ENCODE measurements around the gene CERS5. TPM values are rescaled to one million over a fixed set of nuclear protein-coding genes. Genes with fewer than 3 reads are reported as not detected.

CERS5 gene
- total RNA-seq, 2 experiments from 2014 or later = 33.9 to 39.5 TPM

- TF ChIP-seq CTCF (IDR thresholded peaks at IDR 0.05) = no peak
- ATAC-seq (no peak), DNase-seq (no peak)
- H3K27me3 Mint-ChIP-seq = no peaks in the 10 kb centered on the region
- POLR2A ChIA-PET = interaction anchor here (0.9 kb wide), 1 partner anchor 10 kb away, joined by 3 read pairs; no protein-coding TSS in a partner anchor
- H3K36me3 Mint-ChIP-seq (ENCODE audit: low read depth) = peaks cover 25% of the 10 kb centered on the region
- intact Hi-C loops (cut with micrococcal nuclease) = no loop called here
- CTCF ChIA-PET = interaction anchor here (1.4 to 6.7 kb wide), 4 partner anchors 8 to 73 kb away, joined by 3 to 54 read pairs (median 18); partner anchors contain the start of gene COX14
- H3K4me3 Mint-ChIP-seq = no peak overlapping the region
- no peaks in the 10 kb centered on the region for H3K9me3 Mint-ChIP-seq
- peak overlapping the region; percentile 20 for H3K27ac Mint-ChIP-seq
- H3K4me1 Mint-ChIP-seq (ENCODE audit: low read depth) = no peaks in the 10 kb centered on the region
Measured at GRCh38 chr12:50102646-50103309, 64.4 kb downstream of the CERS5 start.

DNA sequence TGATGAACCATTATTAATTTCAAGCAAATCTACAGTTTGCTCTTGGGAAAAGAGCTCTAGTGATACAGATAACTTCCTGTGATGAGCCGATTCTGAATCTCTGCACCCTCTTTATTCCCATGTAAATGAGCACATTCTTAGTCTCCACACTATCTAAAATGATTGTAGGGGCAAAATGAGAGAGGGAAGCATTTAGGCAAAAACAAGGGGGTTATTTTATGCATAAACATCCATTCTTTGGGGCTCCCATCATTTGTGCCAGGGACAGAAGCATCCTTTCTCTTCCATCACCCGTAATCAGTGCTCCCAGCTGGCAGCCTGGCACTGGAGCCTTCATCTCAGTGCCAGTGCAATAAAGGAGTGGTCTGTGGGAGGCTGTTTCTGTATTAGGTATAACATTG, 65.0 kb downstream of the CERS5 start:
- no peak for TF ChIP-seq CTCF (IDR thresholded peaks at IDR 0.05)
- H3K4me1 Mint-ChIP-seq (ENCODE audit: low read depth) = no peaks in the 10 kb centered on the region
- H3K4me3 Mint-ChIP-seq = no peak overlapping the region
- no peak for DNase-seq
- H3K27me3 Mint-ChIP-seq = no peaks in the 10 kb centered on the region
- no peak overlapping the region for H3K27ac Mint-ChIP-seq
- H3K9me3 Mint-ChIP-seq = no peaks in the 10 kb centered on the region
- intact Hi-C loops (cut with micrococcal nuclease) = no loop called here
- CTCF ChIA-PET = interaction anchor here (0.7 to 6.7 kb wide), 4 partner anchors 8 to 63 kb away, joined by 3 to 54 read pairs (median 18); partner anchors contain the start of gene COX14
- peaks cover 26% of the 10 kb centered on the region for H3K36me3 Mint-ChIP-seq (ENCODE audit: low read depth)
- POLR2A ChIA-PET = no interaction called here
- ATAC-seq = no peak

DNA sequence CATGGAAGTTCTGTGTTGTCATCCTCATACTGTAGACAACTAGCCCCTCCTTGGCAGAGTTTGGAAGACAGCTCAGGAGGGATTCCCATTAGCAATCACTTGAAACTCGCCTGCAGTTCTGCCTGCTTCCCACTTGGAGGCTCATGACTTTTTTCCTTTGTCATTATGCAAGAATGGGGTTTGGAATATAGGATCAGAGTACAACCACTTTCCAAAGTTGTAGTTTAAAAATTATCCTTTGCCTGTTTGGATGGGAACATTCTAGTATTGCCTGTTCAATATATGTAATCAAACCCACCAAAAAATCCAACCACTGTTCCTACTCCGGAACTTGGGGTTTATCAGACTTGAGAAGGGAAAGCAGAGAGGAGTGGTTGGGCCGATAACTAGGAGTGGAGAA, 65.5 kb downstream of the CERS5 start:
- POLR2A ChIA-PET = no interaction called here

GRCh38 chr12:50100561-50100960, 66.6 kb downstream of the CERS5 start:
- Mint-ChIP-seq H3K9me3 (no peaks in the 10 kb centered on the region), H3K36me3 (ENCODE audit: low read depth) (peaks cover 41% of the 10 kb centered on the region), H3K4me3 (no peak overlapping the region), H3K4me1 (ENCODE audit: low read depth) (no peaks in the 10 kb centered on the region), H3K27ac (no peak overlapping the region), H3K27me3 (no peaks in the 10 kb centered on the region)
- ATAC-seq (no peak), DNase-seq (no peak)
- TF ChIP-seq CTCF (IDR thresholded peaks at IDR 0.05) = no peak
- ChIA-PET POLR2A (no interaction called here), CTCF (interaction anchor here (6.6 to 6.7 kb wide), 2 partner anchors 11 to 12 kb away, joined by 32 to 54 read pairs; partner anchors contain the start of gene COX14)
- intact Hi-C loops (cut with micrococcal nuclease) = no loop called here

More for the DNA sequence above, 65.5 kb downstream of the CERS5 start:
- intact Hi-C loops (cut with micrococcal nuclease) = no loop called here
- no peak for DNase-seq
- CTCF ChIA-PET = interaction anchor here (0.5 to 6.7 kb wide), 4 partner anchors 9 to 62 kb away, joined by 3 to 54 read pairs (median 18); partner anchors contain the start of gene COX14
- H3K27me3 Mint-ChIP-seq = no peaks in the 10 kb centered on the region
- no peak overlapping the region for H3K4me3 Mint-ChIP-seq
- no peaks in the 10 kb centered on the region for H3K4me1 Mint-ChIP-seq (ENCODE audit: low read depth)
- no peak overlapping the region for H3K27ac Mint-ChIP-seq
- no peaks in the 10 kb centered on the region for H3K9me3 Mint-ChIP-seq
- no peak for ATAC-seq
- TF ChIP-seq CTCF (IDR thresholded peaks at IDR 0.05) = no peak
- peaks cover 30% of the 10 kb centered on the region for H3K36me3 Mint-ChIP-seq (ENCODE audit: low read depth)

DNA sequence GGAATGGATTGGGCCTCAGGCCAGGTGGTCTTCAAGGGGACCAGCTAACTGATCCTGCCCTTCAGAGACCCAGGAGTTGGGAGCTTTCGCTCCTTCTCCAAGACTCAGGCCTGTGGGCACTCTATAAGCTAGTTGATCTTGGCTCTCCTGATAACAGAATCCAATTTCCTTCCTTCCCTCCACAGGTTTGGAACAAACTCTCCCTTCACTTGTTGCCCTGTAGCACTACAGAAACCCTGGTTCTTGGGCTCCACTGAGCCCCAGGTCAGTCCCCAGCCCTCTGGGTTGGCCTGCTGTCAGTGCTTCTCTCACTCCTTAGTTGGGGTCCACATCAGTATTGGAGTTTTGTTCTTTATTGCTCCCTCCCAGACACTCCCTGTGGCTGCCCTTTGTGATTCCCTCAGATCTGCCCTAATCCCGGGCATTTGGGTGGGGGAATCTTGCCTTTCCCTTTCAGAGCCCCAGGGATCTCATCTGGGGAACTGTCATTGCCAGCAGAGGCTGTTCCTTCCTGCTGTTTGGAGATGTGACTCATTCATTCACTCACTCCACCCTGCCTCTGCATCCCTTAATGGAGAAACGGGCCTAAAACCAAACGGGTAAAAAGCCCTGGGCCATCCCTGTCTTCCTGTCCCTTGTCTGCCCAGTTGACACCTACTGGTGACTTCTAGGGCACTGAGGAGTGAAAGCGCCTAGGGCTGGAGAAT, 67.7 kb downstream of the CERS5 start:
- DNase-seq (no peak), ATAC-seq (no peak)
- H3K4me1 Mint-ChIP-seq (ENCODE audit: low read depth) = no peaks in the 10 kb centered on the region
- ChIA-PET CTCF (interaction anchor here (1.2 to 6.7 kb wide), 3 partner anchors 11 to 29 kb away, joined by 3 to 54 read pairs (median 32); partner anchors contain the start of gene COX14), POLR2A (no interaction called here)
- H3K36me3 Mint-ChIP-seq (ENCODE audit: low read depth) = peaks cover 47% of the 10 kb centered on the region
- no peak overlapping the region for H3K4me3 Mint-ChIP-seq
- no peaks in the 10 kb centered on the region for H3K27me3 Mint-ChIP-seq
- H3K27ac Mint-ChIP-seq = no peak overlapping the region
- intact Hi-C loops (cut with micrococcal nuclease) = no loop called here
- no peaks in the 10 kb centered on the region for H3K9me3 Mint-ChIP-seq
- no peak for TF ChIP-seq CTCF (IDR thresholded peaks at IDR 0.05)
